A673 (cell line): ENCODE measurements around the gene PCBP3. TPM values are rescaled to one million over a fixed set of nuclear protein-coding genes. Genes with fewer than 3 reads are reported as not detected.
"Not testable (repeated sequence)": the region's sequence is repeated elsewhere in the genome, so short reads cannot be mapped to it uniquely, and the experiment has no call there.

ENCODE experiments used
- BruUV-seq: library from RNA; stranded (reverse); fragments of 400-500 nt; replicated peaks from 2 replicates; lab custom pipeline; 2021; lab: Mats Ljungman, UMichigan
- CTCF ChIA-PET: fragments of 300-600 bp; sonication (Branson Sonifier 250); formaldehyde crosslinking; loops from one replicate; lab custom pipeline; 2022; ENCODE audit warnings: antibody characterized with exemption; lab: Charles Lee
- POLR2A ChIA-PET: fragments of 300-600 bp; sonication (Branson Sonifier 250); formaldehyde crosslinking; loops from one replicate; lab custom pipeline; 2022; ENCODE audit warnings: antibody characterized with exemption; ENCODE audit not compliant: low non-redundant PET; lab: Charles Lee
- DNase-seq: peaks from one replicate; pipeline ENCODE4 v3.0.0-alpha.2; 2015; ENCODE audit warnings: low spot score
- H3K27ac ChIP-seq: fragments of 200-600 bp; sonication (generic); 2 replicates; pipeline ENCODE4 v1.5.1; 2016; ENCODE audit warnings: mixed run types, low read depth, mild to moderate bottlenecking, mixed read lengths, antibody characterized with exemption, low read length; ENCODE audit not compliant: poor library complexity, severe bottlenecking
- H3K27me3 ChIP-seq: fragments of 200-600 bp; sonication (generic); replicated peaks from 2 replicates; pipeline ENCODE4 v1.6.1; 2017; ENCODE audit warnings: mixed run types, low read depth, mild to moderate bottlenecking, mixed read lengths, antibody characterized with exemption, low read length; ENCODE audit not compliant: insufficient read depth, poor library complexity
- H3K36me3 ChIP-seq: fragments of 200-600 bp; sonication (generic); 2 replicates; pipeline ENCODE4 v1.6.1; 2016; ENCODE audit warnings: mixed run types, mild to moderate bottlenecking, mixed read lengths, antibody characterized with exemption, low read length; ENCODE audit not compliant: insufficient read depth, poor library complexity, severe bottlenecking
- H3K4me1 ChIP-seq: fragments of 200-600 bp; sonication (generic); 2 replicates; pipeline ENCODE4 v1.6.1; 2017; ENCODE audit warnings: mixed run types, mild to moderate bottlenecking, mixed read lengths, antibody characterized with exemption, low read length; ENCODE audit not compliant: insufficient read depth, poor library complexity, severe bottlenecking
- H3K4me3 ChIP-seq: fragments of 200-600 bp; sonication (generic); 2 replicates; pipeline ENCODE4 v1.5.1; 2016; ENCODE audit warnings: low read depth, mixed run types, mild to moderate bottlenecking, mixed read lengths, low read length; ENCODE audit not compliant: poor library complexity, severe bottlenecking
- H3K9me3 ChIP-seq: fragments of 200-600 bp; sonication (generic); 2 replicates; pipeline ENCODE4 v1.6.1; 2016; ENCODE audit warnings: mixed run types, low read depth, mild to moderate bottlenecking, mixed read lengths, antibody characterized with exemption, low read length; ENCODE audit not compliant: poor library complexity, severe bottlenecking
- EZH2 ChIP-seq: fragments of 200-600 bp; sonication (generic); IDR thresholded peaks from 2 replicates; pipeline ENCODE4 v1.6.1; 2017; ENCODE audit warnings: borderline replicate concordance, low read depth, mild to moderate bottlenecking, mixed read lengths, antibody characterized with exemption, low read length; ENCODE audit not compliant: poor library complexity, severe bottlenecking
- intact Hi-C: fragments of 100-400 bp; cut with micrococcal nuclease; formaldehyde crosslinking; loops from one replicate; pipeline ENCODE4 v1.10.0; 2022; ENCODE audit not compliant: unreplicated experiment
- total RNA-seq: library from RNA; stranded (reverse); gene quantifications from 2 replicates; pipeline ENCODE4 v1.2.3, GENCODE V29; 2021
- TF ChIP-seq, protein P1 (sequence below): fragments of 300-800, 200-600 bp; sonication (generic); conservative IDR thresholded peaks from 2 replicates; pipeline ENCODE4 v1.5.1; 2017; ENCODE audit warnings: low read depth, mild to moderate bottlenecking, antibody characterized with exemption, low read length, moderate library complexity, mixed read lengths

The PCBP3 gene
- total RNA-seq, 1 experiment from 2014 or later = 25.6 TPM

GRCh38 chr21:45975020-45975666 lies 331.6 kb downstream of the PCBP3 start:
- intact Hi-C loops = no loop called here
- TF ChIP-seq, protein P1, sequence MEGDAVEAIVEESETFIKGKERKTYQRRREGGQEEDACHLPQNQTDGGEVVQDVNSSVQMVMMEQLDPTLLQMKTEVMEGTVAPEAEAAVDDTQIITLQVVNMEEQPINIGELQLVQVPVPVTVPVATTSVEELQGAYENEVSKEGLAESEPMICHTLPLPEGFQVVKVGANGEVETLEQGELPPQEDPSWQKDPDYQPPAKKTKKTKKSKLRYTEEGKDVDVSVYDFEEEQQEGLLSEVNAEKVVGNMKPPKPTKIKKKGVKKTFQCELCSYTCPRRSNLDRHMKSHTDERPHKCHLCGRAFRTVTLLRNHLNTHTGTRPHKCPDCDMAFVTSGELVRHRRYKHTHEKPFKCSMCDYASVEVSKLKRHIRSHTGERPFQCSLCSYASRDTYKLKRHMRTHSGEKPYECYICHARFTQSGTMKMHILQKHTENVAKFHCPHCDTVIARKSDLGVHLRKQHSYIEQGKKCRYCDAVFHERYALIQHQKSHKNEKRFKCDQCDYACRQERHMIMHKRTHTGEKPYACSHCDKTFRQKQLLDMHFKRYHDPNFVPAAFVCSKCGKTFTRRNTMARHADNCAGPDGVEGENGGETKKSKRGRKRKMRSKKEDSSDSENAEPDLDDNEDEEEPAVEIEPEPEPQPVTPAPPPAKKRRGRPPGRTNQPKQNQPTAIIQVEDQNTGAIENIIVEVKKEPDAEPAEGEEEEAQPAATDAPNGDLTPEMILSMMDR = no peak
- no peak for TF ChIP-seq EZH2
- H3K27ac ChIP-seq = no peak overlapping the region
- BruUV-seq = no TSS peak
- H3K9me3 ChIP-seq = no peaks in the 10 kb centered on the region
- ChIA-PET CTCF (no interaction called here), POLR2A (no interaction called here)
- H3K4me3 ChIP-seq = no peak overlapping the region
- no peaks in the 10 kb centered on the region for H3K36me3 ChIP-seq
- DNase-seq = no peak
- H3K4me1 ChIP-seq = peaks cover 72% of the 10 kb centered on the region
- no peaks in the 10 kb centered on the region for H3K27me3 ChIP-seq

DNA sequence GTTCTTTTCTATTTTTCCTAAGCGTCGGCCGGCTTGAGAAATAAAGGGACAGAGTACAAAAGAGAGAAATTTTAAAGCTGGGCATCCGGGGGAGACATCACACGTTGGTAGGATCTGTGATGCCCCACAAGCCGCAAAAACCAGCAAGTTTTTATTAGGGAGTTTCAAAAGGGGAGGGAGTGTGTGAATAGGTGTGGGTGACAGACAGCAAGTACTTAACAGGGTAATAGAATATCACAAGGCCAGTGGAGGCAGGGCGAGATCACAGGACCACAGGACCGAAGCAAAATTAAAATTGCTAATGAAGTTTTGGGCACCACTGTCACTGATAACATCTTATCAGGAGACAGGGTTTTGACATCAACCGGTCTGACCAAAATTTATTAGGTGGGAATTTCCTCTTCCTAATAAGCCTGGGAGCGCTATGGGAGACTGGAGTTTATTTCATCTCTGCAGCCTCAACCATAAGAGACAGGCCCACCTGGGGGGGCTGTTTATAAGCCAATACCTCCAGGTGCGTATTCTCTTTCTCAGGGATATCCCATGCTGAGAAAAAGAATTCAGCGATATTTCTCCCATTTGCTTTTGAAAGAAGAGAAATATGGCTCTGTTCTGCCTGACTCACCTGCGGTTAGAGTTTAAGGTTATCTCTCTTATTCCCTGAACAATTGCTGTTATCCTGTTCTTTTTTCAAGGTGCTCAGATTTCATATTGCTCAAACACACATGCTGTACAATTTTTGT lies 332.3 kb downstream of the PCBP3 start:
- H3K9me3 ChIP-seq, H3K4me3 ChIP-seq, DNase-seq, POLR2A ChIA-PET, CTCF ChIA-PET, H3K36me3 ChIP-seq, intact Hi-C loops, BruUV-seq, H3K27ac ChIP-seq, H3K27me3 ChIP-seq: not testable (repeated sequence)
- H3K4me1 ChIP-seq = peaks cover 73% of the 10 kb centered on the region

DNA sequence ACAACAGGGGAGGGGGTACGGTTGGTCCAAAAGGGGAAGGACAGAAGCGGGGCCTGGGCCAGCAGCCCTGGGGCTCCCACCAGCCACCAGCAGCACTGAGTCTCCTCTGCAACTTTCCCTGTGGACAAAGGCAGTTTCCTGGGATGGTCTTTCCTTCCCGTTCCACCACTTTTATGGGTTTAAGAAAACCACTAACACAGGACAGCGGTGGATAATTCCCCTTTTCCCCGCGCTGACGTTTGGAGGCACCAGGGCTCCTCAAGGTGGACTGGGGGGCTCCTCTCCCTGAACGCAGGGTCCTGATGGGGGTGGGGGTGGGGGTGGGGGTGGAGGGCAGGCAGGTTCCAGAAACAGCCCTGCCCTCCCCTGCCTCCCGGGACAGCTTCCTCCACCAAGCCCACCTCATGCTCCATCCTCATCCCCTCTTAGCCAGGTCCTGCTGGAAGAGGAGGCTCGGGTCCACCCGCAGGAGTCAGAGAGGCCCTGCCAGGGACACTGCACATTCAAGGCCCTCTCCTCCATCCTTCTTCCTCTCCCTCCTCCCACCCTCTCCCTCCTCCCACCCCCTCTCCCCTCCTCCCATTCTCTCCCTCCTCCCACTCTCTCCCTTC lies 333.3 kb downstream of the PCBP3 start:
- H3K4me3 ChIP-seq = no peak overlapping the region
- TF ChIP-seq, protein P1 = no peak
- TF ChIP-seq EZH2 = no peak
- BruUV-seq = no TSS peak
- H3K4me1 ChIP-seq = peaks cover 67% of the 10 kb centered on the region
- no peaks in the 10 kb centered on the region for H3K9me3 ChIP-seq
- ChIA-PET CTCF (no interaction called here), POLR2A (no interaction called here)
- DNase-seq = no peak
- no peaks in the 10 kb centered on the region for H3K36me3 ChIP-seq
- intact Hi-C loops = no loop called here
- H3K27me3 ChIP-seq = no peaks in the 10 kb centered on the region
- H3K27ac ChIP-seq = no peak overlapping the region
